ENCODE data around the gene IGFL4.
A peak's percentile ranks its signal among the peaks of the same experiment; 100 is the strongest.

IGFL4 gene

DNA sequence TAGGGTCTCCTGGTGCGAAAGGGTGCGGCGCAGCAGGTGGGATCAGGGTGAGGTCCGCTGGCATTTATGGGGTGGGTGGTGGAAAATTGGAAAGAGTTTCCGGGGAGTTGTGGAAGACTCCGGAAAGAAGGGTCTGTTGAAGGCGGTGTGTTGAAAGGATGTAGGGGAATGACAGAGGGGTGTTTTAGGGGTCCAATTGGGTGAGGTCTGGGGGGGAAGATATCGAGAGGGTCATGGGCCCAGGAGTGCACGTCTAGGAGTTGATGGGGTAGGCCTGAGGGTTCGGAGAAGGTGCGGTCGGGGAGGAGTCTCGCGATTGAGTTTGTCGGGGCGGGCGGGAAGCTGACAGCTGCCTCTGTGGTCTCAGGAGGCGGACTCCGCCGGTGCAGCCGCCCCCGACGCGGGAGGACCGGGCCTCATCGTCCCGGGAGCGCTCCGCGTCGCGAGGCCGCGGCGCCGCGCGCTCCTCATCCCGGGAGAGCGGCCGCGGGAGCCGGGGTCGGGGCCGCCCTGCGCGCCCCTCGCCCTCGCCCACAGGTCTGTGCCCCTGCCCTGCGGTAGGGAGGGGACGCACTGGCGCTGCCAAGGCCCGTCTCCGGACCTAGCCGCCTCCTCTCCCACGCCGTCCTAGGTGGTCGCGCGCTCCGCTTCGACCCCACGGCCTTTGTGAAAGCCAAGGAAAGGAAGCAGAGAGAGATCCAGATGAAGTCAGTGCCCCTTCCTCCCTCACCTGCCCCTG is 24.9 kb downstream of the IGFL4 start:
- no peaks in the 10 kb centered on the region for H3K9me3 ChIP-seq (ENCODE audit: control insufficient read depth, insufficient read depth, low read depth, low read length)
- TF ChIP-seq ZNF549 (tag by site-specific recombination; IDR thresholded peaks at IDR 0.05) (no peak), KLF1 (tag by site-specific recombination; IDR thresholded peaks at IDR 0.05) (peak; percentile 29; the same call in 1 of the 2 replicates), ZNF24 (tag by site-specific recombination; IDR thresholded peaks at IDR 0.05) (no peak)
- CTCF ChIA-PET: interaction anchor here (0.9 to 21.8 kb wide), 4 partner anchors 12 to 64 kb away, joined by 4 to 625 read pairs (median 34); no protein-coding TSS in a partner anchor
- H3K36me3 ChIP-seq (ENCODE audit: control insufficient read depth in 2 of 2, insufficient read depth in 1 of 2, low read length in 2 of 2): no peaks in the 10 kb centered on the region; a peak in 1 of 3 replicates
- H3K4me3 ChIP-seq (ENCODE audit: low read depth, low read length): no peak overlapping the region
- no peak overlapping the region for H3K27ac ChIP-seq (ENCODE audit: extremely low read depth, low read depth, low read length)
- H3K4me1 ChIP-seq (ENCODE audit: control insufficient read depth, insufficient read depth, low read length): no peaks in the 10 kb centered on the region; the same call in 1 of the 2 replicates
- POLR2A ChIA-PET: interaction anchor here (0.5 to 1.6 kb wide), 6 partner anchors 17 to 256 kb away, joined by 3 to 7 read pairs (median 6); partner anchors contain the start of genes CCDC61 and MYPOP

GRCh38 chr19:46014941-46015686 is 25.7 kb downstream of the IGFL4 start:
- peaks cover 0 to 4% of the 10 kb centered on the region in 2 experiments; a peak in 1 of 3 replicates for H3K36me3 ChIP-seq (ENCODE audit: control insufficient read depth in 2 of 2, insufficient read depth in 1 of 2, low read length in 2 of 2)

More at GRCh38 chr19:46014941-46015686, 25.7 kb downstream of the IGFL4 start:
- ChIA-PET POLR2A (interaction anchor here (1.2 kb wide), 1 partner anchor 16 kb away, joined by 3 read pairs; no protein-coding TSS in a partner anchor), CTCF (no interaction called here)
- no peaks in the 10 kb centered on the region for H3K9me3 ChIP-seq (ENCODE audit: control insufficient read depth, insufficient read depth, low read depth, low read length)
- H3K4me3 ChIP-seq (ENCODE audit: low read depth, low read length): no peak overlapping the region
- no peak for TF ChIP-seq GFI1B (tag by site-specific recombination; IDR thresholded peaks at IDR 0.05)
- no peak for TF ChIP-seq ZNF792 (tag by site-specific recombination; IDR thresholded peaks at IDR 0.05)
- no peak; the same call in 1 of the 2 replicates for TF ChIP-seq SP3 (tag by site-specific recombination; IDR thresholded peaks at IDR 0.05)
- TF ChIP-seq ZNF174 (tag by site-specific recombination; IDR thresholded peaks at IDR 0.05): no peak
- no peak for TF ChIP-seq ZIC2 (tag by site-specific recombination; IDR thresholded peaks at IDR 0.05)
- TF ChIP-seq BCL11A (tag by site-specific recombination; IDR thresholded peaks at IDR 0.05; ENCODE audit: low read depth): no peak
- TF ChIP-seq ZNF518A (tag by site-specific recombination; conservative IDR thresholded peaks at IDR 0.05; ENCODE audit: low read depth): no peak
- no peak for TF ChIP-seq PRDM1 (tag by site-specific recombination; IDR thresholded peaks at IDR 0.05)
- TF ChIP-seq ZNF423 (tag by site-specific recombination; IDR thresholded peaks at IDR 0.05): no peak
- TF ChIP-seq SP2 (tag by site-specific recombination; IDR thresholded peaks at IDR 0.05): 0 out of 2 replicates have a peak, but pooled peaks have one; percentile 11
- TF ChIP-seq KLF8 (tag by site-specific recombination; IDR thresholded peaks at IDR 0.05): peak; percentile 50; the same call in 1 of the 2 replicates
- no peak for TF ChIP-seq ZBTB10 (tag by site-specific recombination; IDR thresholded peaks at IDR 0.05)
- no peak for TF ChIP-seq ZBTB20 (tag by site-specific recombination; IDR thresholded peaks at IDR 0.05)
- TF ChIP-seq, protein P1, sequence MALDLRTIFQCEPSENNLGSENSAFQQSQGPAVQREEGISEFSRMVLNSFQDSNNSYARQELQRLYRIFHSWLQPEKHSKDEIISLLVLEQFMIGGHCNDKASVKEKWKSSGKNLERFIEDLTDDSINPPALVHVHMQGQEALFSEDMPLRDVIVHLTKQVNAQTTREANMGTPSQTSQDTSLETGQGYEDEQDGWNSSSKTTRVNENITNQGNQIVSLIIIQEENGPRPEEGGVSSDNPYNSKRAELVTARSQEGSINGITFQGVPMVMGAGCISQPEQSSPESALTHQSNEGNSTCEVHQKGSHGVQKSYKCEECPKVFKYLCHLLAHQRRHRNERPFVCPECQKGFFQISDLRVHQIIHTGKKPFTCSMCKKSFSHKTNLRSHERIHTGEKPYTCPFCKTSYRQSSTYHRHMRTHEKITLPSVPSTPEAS (tag by site-specific recombination; IDR thresholded peaks at IDR 0.05): no peak
- no peak for TF ChIP-seq ZXDB (tag by site-specific recombination; IDR thresholded peaks at IDR 0.05)
- no peak for TF ChIP-seq ZNF76 (tag by site-specific recombination; IDR thresholded peaks at IDR 0.05; ENCODE audit: borderline replicate concordance, low read depth)
- H3K4me1 ChIP-seq (ENCODE audit: control insufficient read depth, insufficient read depth, low read length): no peaks in the 10 kb centered on the region; the same call in 1 of the 2 replicates
- no peak overlapping the region for H3K27ac ChIP-seq (ENCODE audit: extremely low read depth, low read depth, low read length)
